Stomach (tissue), 9 donors: Measurements from ENCODE around the gene RBFOX2. TPM values are rescaled to one million over a fixed set of nuclear protein-coding genes. Genes with fewer than 3 reads are reported as not detected.
"Not testable (repeated sequence)": the region's sequence is repeated elsewhere in the genome, so short reads cannot be mapped to it uniquely, and the experiment has no call there.

Experiments used
- DNase-seq, 2 donors: peaks; one replicate each; pipeline versions ENCODE4 v3.0.0 to v3.0.0-alpha.2; 2013 to 2019
- H3K27ac ChIP-seq, 5 donors: fragments of 200-600 bp in 4 of 5; sonication (generic) in 4 of 5; one replicate each; pipeline ENCODE4 v1.5.1; 2013 to 2019; ENCODE audit warnings: mild to moderate bottlenecking in 1 of 5, moderate library complexity in 1 of 5
- H3K27me3 ChIP-seq, 3 donors: fragments of 200-600 bp; sonication (generic); one replicate each; pipeline ENCODE4 v1.5.1; 2017 to 2019; ENCODE audit warnings: mixed run types in 1 of 3
- H3K36me3 ChIP-seq, 4 donors: fragments of 200-600 bp; sonication (generic); 1 replicate in 3 of 4; 2 replicates in 1 of 4; pipeline ENCODE4 v1.5.1; 2016 to 2019
- H3K4me1 ChIP-seq, 4 donors: fragments of 200-600 bp; sonication (generic); one replicate each; pipeline ENCODE4 v1.5.1; 2016 to 2019
- H3K4me3 ChIP-seq, 4 donors: fragments of 200-600 bp; sonication (generic) in 3 of 4; one replicate each; pipeline ENCODE4 v1.5.1; 2016 to 2019; ENCODE audit warnings: mild to moderate bottlenecking in 1 of 4
- H3K9me3 ChIP-seq, 4 donors: fragments of 200-600 bp; sonication (generic); one replicate each; pipeline ENCODE4 v1.5.1; 2016 to 2019
- CTCF ChIP-seq, 7 experiments: fragments of 450-650 bp in 4 of 7; fragments of 200-600 bp in 3 of 7; sonication (generic) in 3 of 7; IDR thresholded peaks; one replicate each; pipeline ENCODE4 v1.5.1; 2016 to 2019; ENCODE audit warnings: antibody characterized with exemption in 7 of 7, control low read depth in 2 of 7, mild to moderate bottlenecking in 1 of 7
- EP300 ChIP-seq: sonication (generic); formaldehyde crosslinking; IDR thresholded peaks from one replicate; pipeline ENCODE4 v1.6.1; 2017; ENCODE audit warnings: antibody characterized with exemption
- POLR2A ChIP-seq, 4 donors: fragments of 450-650 bp; IDR thresholded peaks; one replicate each; pipeline ENCODE4 v1.6.1; 2016; ENCODE audit warnings: antibody characterized with exemption in 4 of 4, control low read depth in 2 of 4, mild to moderate bottlenecking in 1 of 4, moderate library complexity in 1 of 4
- POLR2AphosphoS5 ChIP-seq, 3 donors: sonication (generic); formaldehyde crosslinking; IDR thresholded peaks; one replicate each; pipeline ENCODE4 v1.6.1; 2016; ENCODE audit warnings: antibody characterized with exemption in 3 of 3
- WGBS, 5 donors: extraction: QIAGEN DNeasy Blood & Tissue Kit in 3 of 5; methylation state at CpG; one replicate each; pipeline versions ENCODE4 v1.1.5 to v1.1.7; 2013 to 2018; 5-methylcytosine and 5-hydroxymethylcytosine counted together
- intact Hi-C: fragments of 100-400 bp; cut with DNase I; formaldehyde crosslinking; loops from one replicate; pipeline ENCODE4 v1.15.1; 2023; ENCODE audit warnings: low total_unique reads
- polyA plus RNA-seq, 3 donors: library from polyadenylated mRNA; stranded (reverse); fragments of 200-250 nt; gene quantifications; one replicate each; pipeline ENCODE4 v1.2.3, GENCODE V29; 2013
- total RNA-seq, 5 donors: library from RNA; depleted of rRNA; stranded (reverse); fragments of >200 nt; gene quantifications; one replicate each; pipeline versions ENCODE4 v1.1.0 to v1.2.3, GENCODE V29; 2014 to 2016
- donor health status: healthy with polysubstance abuse.
- donor health status: Bipolar disorder and iron deficiency.
- donor health status: healthy.

Gene RBFOX2
- total and polyA plus RNA-seq, 8 donors = 14.9 to 176 (median 46.7) TPM

GRCh38 chr22:36075230-36075629 is 46.6 kb upstream of the RBFOX2 start:
- 85 to 94% (median 93%) methylated on average over 5 of the region's 5 CpGs for WGBS, 5 donors
- H3K27me3 ChIP-seq = no peaks in the 10 kb centered on the region
- no peak overlapping the region for H3K4me3 ChIP-seq
- H3K9me3 ChIP-seq = no peaks in the 10 kb centered on the region
- intact Hi-C loops = no loop called here
- no peaks in the 10 kb centered on the region for H3K4me1 ChIP-seq
- no peaks in the 10 kb centered on the region for H3K36me3 ChIP-seq
- TF ChIP-seq POLR2A (IDR thresholded peaks at IDR 0.05) (no peak), EP300 (no peak), POLR2AphosphoS5 (IDR thresholded peaks at IDR 0.05) (no peak), CTCF (IDR thresholded peaks at IDR 0.05) (no peak)
- H3K27ac ChIP-seq = no peak overlapping the region
- DNase-seq = no peak

- Histone ChIP-seq H3K4me1 (no peaks in the 10 kb centered on the region), H3K4me3 (no peak overlapping the region), H3K27me3 (no peaks in the 10 kb centered on the region), H3K27ac (no peak overlapping the region), H3K36me3 (no peaks in the 10 kb centered on the region), H3K9me3 (no peaks in the 10 kb centered on the region)
- DNase-seq = no peak
- WGBS, 5 donors = 81 to 92% (median 91%) methylated on average over 1 of the region's 1 CpG
- TF ChIP-seq CTCF (IDR thresholded peaks at IDR 0.05) (no peak), POLR2AphosphoS5 (IDR thresholded peaks at IDR 0.05) (no peak), EP300 (no peak), POLR2A (IDR thresholded peaks at IDR 0.05) (no peak)
- intact Hi-C loops = no loop called here
Observed at GRCh38 chr22:36073476-36073875, 44.9 kb upstream of the RBFOX2 start.

- H3K36me3 ChIP-seq, H3K9me3 ChIP-seq, H3K27me3 ChIP-seq, H3K4me3 ChIP-seq, DNase-seq, intact Hi-C loops, H3K27ac ChIP-seq: not testable (repeated sequence)
- peaks cover 5 to 13% (median 9%) of the 10 kb centered on the region in 4 donors for H3K4me1 ChIP-seq
- WGBS, 5 donors = 95 to 100% (median 96%) methylated on average over 2 of the region's 2 CpGs
Observed at GRCh38 chr22:36070645-36071044, 42.0 kb upstream of the RBFOX2 start.

- Histone ChIP-seq H3K9me3 (no peaks in the 10 kb centered on the region), H3K27me3 (no peaks in the 10 kb centered on the region), H3K27ac (no peak overlapping the region), H3K4me1 (peaks cover 10 to 17% (median 15%) of the 10 kb centered on the region in 4 donors), H3K4me3 (no peak overlapping the region), H3K36me3 (no peaks in the 10 kb centered on the region)
- no peak for TF ChIP-seq EP300
- no peak for TF ChIP-seq CTCF (IDR thresholded peaks at IDR 0.05)
- no peak for TF ChIP-seq POLR2A (IDR thresholded peaks at IDR 0.05)
- TF ChIP-seq POLR2AphosphoS5 (IDR thresholded peaks at IDR 0.05) = no peak
- WGBS, 5 donors = 85 to 90% (median 88%) methylated on average over 10 of the region's 10 CpGs
- intact Hi-C loops = no loop called here
- DNase-seq = no peak
Observed at GRCh38 chr22:36069368-36069767, 40.7 kb upstream of the RBFOX2 start.

GRCh38 chr22:36068776-36069344 is 40.2 kb upstream of the RBFOX2 start:
- Histone ChIP-seq H3K4me1 (peaks cover 10 to 17% (median 15%) of the 10 kb centered on the region in 4 donors), H3K9me3 (no peaks in the 10 kb centered on the region), H3K27ac (no peak overlapping the region), H3K27me3 (no peaks in the 10 kb centered on the region), H3K4me3 (no peak overlapping the region), H3K36me3 (no peaks in the 10 kb centered on the region)
- intact Hi-C loops = no loop called here
- DNase-seq = no peak
- TF ChIP-seq EP300 (no peak), POLR2A (IDR thresholded peaks at IDR 0.05) (no peak), POLR2AphosphoS5 (IDR thresholded peaks at IDR 0.05) (no peak), CTCF (IDR thresholded peaks at IDR 0.05) (no peak)
- 63 to 75% (median 71%) methylated on average over 6 of the region's 6 CpGs for WGBS, 5 donors
